Karpas-422 (cell line): ENCODE measurements around the gene ZDHHC14. TPM values are rescaled to one million over a fixed set of nuclear protein-coding genes. Genes with fewer than 3 reads are reported as not detected.

Source experiments
- DNase-seq: peaks from one replicate; pipeline ENCODE4 v3.0.0-alpha.2; 2015
- H2AFZ ChIP-seq: fragments of 200-600 bp; sonication (generic); 2 replicates; pipeline ENCODE4 v1.6.1; 2014; ENCODE audit warnings: antibody characterized with exemption, low read length, mixed read lengths
- H3K27ac ChIP-seq: fragments of 200-600 bp; sonication (generic); 2 replicates; pipeline ENCODE4 v1.5.1; 2014; ENCODE audit warnings: mild to moderate bottlenecking, low read length, moderate library complexity
- H3K27me3 ChIP-seq: fragments of 200-600 bp; sonication (generic); 2 replicates; pipeline ENCODE4 v1.6.1; 2014; ENCODE audit warnings: low read length, mixed read lengths
- H3K36me3 ChIP-seq: fragments of 200-600 bp; sonication (generic); 2 replicates; pipeline ENCODE4 v1.6.1; 2014; ENCODE audit warnings: low read length, mixed read lengths; ENCODE audit not compliant: insufficient read depth
- H3K4me1 ChIP-seq: fragments of 200-600 bp; sonication (generic); 2 replicates; pipeline ENCODE4 v1.6.1; 2014; ENCODE audit warnings: mild to moderate bottlenecking, low read length, mixed read lengths
- H3K4me2 ChIP-seq: fragments of 200-600 bp; sonication (generic); 2 replicates; pipeline ENCODE4 v1.6.1; 2014; ENCODE audit warnings: low read length, low read depth, mild to moderate bottlenecking; ENCODE audit not compliant: poor library complexity, severe bottlenecking
- H3K4me3 ChIP-seq: fragments of 200-600 bp; sonication (generic); 2 replicates; pipeline ENCODE4 v1.5.1; 2014; ENCODE audit warnings: mild to moderate bottlenecking, antibody characterized with exemption, low read length, mixed read lengths
- H3K79me2 ChIP-seq: fragments of 200-600 bp; sonication (generic); 2 replicates; pipeline ENCODE4 v1.6.1; 2014; ENCODE audit warnings: mild to moderate bottlenecking, low read length, mixed read lengths
- H3K9ac ChIP-seq: fragments of 200-600 bp; sonication (generic); 2 replicates; pipeline ENCODE4 v1.6.0; 2014; ENCODE audit warnings: low read length
- H3K9me2 ChIP-seq: fragments of 200-600 bp; sonication (generic), shearing (Covaris generic); replicated peaks from 2 replicates; pipeline ENCODE4 v1.6.0; 2014; ENCODE audit warnings: mild to moderate bottlenecking, low read length, moderate library complexity; ENCODE audit not compliant: insufficient read depth
- H3K9me3 ChIP-seq: fragments of 300-700, 200-600 bp; sonication (generic); 2 replicates; pipeline ENCODE4 v1.6.1; 2014; ENCODE audit warnings: low read length, mixed read lengths
- H4K20me1 ChIP-seq: fragments of 200-600 bp; sonication (generic); 2 replicates; pipeline ENCODE4 v1.6.1; 2014; ENCODE audit warnings: mild to moderate bottlenecking, antibody characterized with exemption, low read length, low read depth; ENCODE audit not compliant: insufficient read depth
- total RNA-seq: library from RNA; depleted of rRNA; stranded (reverse); fragments of >200 nt; shearing (Covaris generic); gene quantifications from 2 replicates; pipeline ENCODE4 v1.2.3, GENCODE V29; 2014; ENCODE audit warnings: low replicate concordance

ZDHHC14 gene
- total RNA-seq, 1 experiment from 2014 or later = 1.1 TPM

DNA sequence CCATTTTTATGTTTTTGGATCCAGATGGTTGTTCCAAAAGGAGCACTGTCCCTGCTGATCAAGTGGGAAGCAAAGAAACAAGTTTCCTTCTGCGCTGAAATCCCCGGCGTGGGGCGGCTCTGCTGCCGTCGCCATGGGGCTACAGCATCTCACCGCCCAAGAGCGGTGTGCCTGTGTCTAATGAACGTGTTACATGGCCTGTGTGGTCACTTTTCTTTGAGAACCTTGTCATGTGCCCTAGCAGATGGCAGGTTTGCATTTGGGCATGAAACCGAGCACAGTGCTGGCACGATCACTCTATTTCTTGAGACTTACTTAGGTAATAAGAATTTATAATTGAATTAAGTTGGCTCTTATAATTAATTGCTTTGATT, 51.9 kb downstream of the ZDHHC14 start:
- H4K20me1 ChIP-seq = no peaks in the 10 kb centered on the region
- H3K4me1 ChIP-seq = no peaks in the 10 kb centered on the region
- no peak overlapping the region for H3K9ac ChIP-seq
- DNase-seq = no peak
- no peak overlapping the region for H3K27ac ChIP-seq
- no peaks in the 10 kb centered on the region for H3K27me3 ChIP-seq
- no peaks in the 10 kb centered on the region for H3K79me2 ChIP-seq
- H3K4me3 ChIP-seq = no peak overlapping the region
- H3K4me2 ChIP-seq = no peak overlapping the region
- no peak overlapping the region for H2AFZ ChIP-seq
- no peaks in the 10 kb centered on the region for H3K9me2 ChIP-seq
- H3K36me3 ChIP-seq = no peaks in the 10 kb centered on the region
- H3K9me3 ChIP-seq = no peaks in the 10 kb centered on the region

DNA sequence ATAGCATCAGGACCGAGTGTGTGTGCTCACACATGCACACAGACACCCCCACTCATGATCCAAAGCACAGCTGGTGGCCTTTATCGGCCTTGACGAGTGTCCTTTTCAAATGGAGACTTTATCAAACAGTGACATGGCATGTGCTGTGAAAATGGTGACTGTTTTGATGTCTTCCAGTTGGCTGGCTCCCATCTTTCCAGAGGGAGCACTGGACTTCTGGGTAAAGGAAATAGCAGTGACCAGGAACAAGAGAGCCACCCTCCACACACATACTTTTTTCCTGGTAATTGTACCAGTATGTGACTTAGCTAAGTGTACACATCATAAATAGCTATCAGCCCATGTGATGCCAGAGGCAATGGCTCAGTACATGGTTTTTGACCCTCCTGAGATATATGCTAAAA, 52.7 kb downstream of the ZDHHC14 start:
- Histone ChIP-seq H3K9me2 (no peaks in the 10 kb centered on the region), H3K9me3 (no peaks in the 10 kb centered on the region), H3K4me2 (no peak overlapping the region), H4K20me1 (no peaks in the 10 kb centered on the region), H3K9ac (no peak overlapping the region), H2AFZ (no peak overlapping the region), H3K4me1 (no peaks in the 10 kb centered on the region), H3K27ac (no peak overlapping the region), H3K79me2 (no peaks in the 10 kb centered on the region), H3K36me3 (no peaks in the 10 kb centered on the region), H3K27me3 (no peaks in the 10 kb centered on the region), H3K4me3 (no peak overlapping the region)
- DNase-seq = no peak

DNA sequence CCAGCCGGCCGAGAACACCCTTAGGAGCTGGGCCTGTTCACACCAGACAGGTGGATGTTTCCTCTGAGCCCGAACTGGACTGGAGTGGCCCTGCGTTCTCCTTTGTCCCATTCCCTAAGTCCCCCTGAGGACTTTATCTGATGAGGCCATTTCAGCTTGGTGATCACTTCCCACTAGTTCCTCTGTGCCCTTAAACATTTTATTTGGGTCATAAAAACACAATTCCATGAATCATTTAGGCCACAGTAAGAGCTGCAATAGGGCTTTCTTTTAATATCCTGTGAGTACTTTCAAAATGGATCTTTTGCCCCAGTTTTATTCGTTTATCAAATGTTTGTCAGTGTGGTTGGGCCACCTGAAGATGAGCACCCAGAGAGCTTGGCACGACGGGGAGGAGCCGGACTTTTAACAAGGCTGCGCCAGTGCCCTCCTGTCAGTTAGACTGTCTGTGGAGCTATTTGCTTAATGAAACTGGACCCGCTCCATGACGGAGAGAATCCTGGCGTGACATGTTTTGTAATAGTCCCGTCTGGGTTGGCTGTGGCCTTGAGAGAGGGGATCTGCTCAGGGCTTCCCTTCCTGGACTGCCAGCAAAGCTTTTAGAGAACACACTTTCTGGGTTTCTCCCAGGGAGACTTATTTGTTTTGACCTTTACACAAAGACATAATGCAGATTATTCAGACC, 53.5 kb downstream of the ZDHHC14 start:
- Histone ChIP-seq H4K20me1 (no peaks in the 10 kb centered on the region), H3K27ac (no peak overlapping the region), H3K9me3 (no peaks in the 10 kb centered on the region), H3K9ac (no peak overlapping the region), H2AFZ (no peak overlapping the region), H3K27me3 (no peaks in the 10 kb centered on the region), H3K4me1 (no peaks in the 10 kb centered on the region), H3K36me3 (no peaks in the 10 kb centered on the region), H3K4me3 (no peak overlapping the region), H3K9me2 (no peaks in the 10 kb centered on the region), H3K4me2 (no peak overlapping the region), H3K79me2 (no peaks in the 10 kb centered on the region)
- no peak for DNase-seq

DNA sequence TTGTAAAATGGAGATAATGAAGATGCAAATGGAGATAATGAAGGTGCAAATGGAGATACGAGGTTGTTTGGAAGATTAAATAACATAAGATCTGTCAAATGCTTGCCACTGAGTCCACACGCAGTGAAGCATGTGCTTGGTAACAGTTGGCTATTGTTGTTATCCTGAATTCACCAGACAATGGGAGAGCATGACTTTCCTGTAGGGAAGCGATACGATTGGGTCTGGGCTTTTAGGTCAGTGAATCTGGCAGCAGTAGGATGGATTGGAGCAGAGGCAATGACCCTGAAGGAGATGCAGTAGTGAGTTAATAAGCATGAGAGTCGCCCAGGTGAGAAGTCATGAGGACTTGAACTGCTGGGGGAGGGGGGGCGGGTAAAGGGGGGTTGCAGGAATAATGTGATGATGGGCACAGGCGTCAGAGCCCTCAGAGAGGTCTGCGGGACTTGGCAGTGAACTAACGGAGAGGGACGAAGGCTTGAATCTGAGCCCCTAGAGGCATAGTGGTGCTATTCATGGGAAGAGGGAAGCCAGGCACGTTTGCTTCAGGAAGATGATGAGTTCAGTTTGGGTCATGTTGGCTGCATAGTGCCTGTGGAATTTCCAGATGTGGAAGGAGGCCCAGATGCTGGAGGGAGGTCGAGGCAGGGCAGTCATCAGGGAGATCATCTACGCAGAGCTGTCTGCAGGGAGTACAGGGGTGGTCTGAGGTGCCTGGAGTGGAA, 55.4 kb downstream of the ZDHHC14 start:
- Histone ChIP-seq H4K20me1 (no peaks in the 10 kb centered on the region), H3K36me3 (no peaks in the 10 kb centered on the region), H3K4me1 (no peaks in the 10 kb centered on the region), H3K9me3 (no peaks in the 10 kb centered on the region), H3K4me2 (no peak overlapping the region), H3K4me3 (no peak overlapping the region), H3K9ac (no peak overlapping the region), H3K9me2 (no peaks in the 10 kb centered on the region), H3K27me3 (no peaks in the 10 kb centered on the region), H3K27ac (no peak overlapping the region), H3K79me2 (no peaks in the 10 kb centered on the region), H2AFZ (no peak overlapping the region)
- no peak for DNase-seq

DNA sequence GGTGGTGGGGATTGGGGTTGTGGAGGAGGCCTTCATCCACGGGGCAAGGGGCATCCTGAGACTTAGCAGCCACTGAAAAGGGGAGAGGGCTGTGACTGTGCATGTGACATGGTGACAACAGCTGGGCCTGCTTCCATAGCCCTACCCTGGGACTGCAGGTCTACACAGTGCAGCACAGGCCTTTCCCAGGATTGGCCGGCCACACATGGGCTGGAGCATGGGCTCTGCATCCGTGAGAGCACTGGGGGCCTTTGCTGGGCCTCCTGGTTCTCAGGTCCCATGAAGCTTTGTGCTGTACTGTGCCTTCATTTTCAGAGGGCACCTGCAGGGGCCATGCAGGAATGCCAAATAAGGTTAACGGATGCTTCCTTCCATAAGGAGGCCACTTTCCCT, 56.0 kb downstream of the ZDHHC14 start:
- H3K9ac ChIP-seq = no peak overlapping the region

DNA sequence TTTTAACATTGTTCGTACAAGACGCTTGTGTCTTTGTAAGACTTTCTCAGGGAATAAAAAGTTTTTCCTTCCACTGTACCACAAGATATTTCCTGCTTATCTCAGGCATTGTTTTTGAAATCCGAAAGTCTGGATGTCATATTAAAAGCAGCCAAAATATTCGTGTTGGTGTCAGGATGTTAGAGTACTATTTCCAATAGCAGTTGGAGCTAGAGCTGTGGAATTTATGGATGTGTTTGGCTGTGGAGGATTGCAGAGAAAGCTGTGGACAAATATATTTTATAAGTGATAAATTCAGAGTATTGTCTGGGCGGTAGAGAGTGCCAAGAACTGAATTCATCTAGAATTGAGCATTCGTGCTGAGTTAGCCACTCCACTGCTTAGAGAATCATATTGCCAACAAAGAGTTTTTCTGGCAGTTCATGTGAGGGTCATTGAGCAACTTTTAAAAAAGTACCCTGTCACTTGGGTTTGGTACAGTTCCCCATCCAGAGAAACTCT, 57.7 kb downstream of the ZDHHC14 start:
- DNase-seq = no peak
- Histone ChIP-seq H3K4me2 (no peak overlapping the region), H2AFZ (no peak overlapping the region), H3K9ac (no peak overlapping the region), H3K4me1 (no peaks in the 10 kb centered on the region), H3K79me2 (no peaks in the 10 kb centered on the region), H3K27me3 (no peaks in the 10 kb centered on the region), H3K36me3 (no peaks in the 10 kb centered on the region), H3K9me2 (no peaks in the 10 kb centered on the region), H3K4me3 (no peak overlapping the region), H4K20me1 (no peaks in the 10 kb centered on the region), H3K9me3 (no peaks in the 10 kb centered on the region), H3K27ac (no peak overlapping the region)

More for the DNA sequence above, 56.0 kb downstream of the ZDHHC14 start:
- Histone ChIP-seq H3K9me2 (no peaks in the 10 kb centered on the region), H3K4me3 (no peak overlapping the region), H3K36me3 (no peaks in the 10 kb centered on the region), H3K4me1 (no peaks in the 10 kb centered on the region), H4K20me1 (no peaks in the 10 kb centered on the region), H3K4me2 (no peak overlapping the region), H3K27me3 (no peaks in the 10 kb centered on the region), H2AFZ (no peak overlapping the region), H3K9me3 (no peaks in the 10 kb centered on the region), H3K27ac (no peak overlapping the region), H3K79me2 (no peaks in the 10 kb centered on the region)
- DNase-seq = no peak

DNA sequence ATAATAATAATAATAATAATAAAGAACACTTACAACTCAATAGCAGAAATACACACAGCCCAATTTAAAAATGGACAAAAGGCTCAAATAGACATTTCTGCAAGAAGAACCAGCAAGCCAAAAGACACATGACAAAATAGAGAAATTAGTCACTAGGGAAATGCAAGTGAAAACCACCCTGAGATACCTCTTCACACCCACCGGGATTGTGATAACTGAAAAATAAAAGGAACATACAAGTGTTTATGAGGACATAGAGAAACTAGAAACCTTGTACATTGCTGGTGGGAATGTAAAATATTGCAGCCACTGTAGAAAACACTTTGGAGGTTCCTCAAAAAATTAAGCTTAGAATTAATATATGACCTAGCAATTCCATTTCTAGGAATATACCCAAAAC, 59.2 kb downstream of the ZDHHC14 start:
- Histone ChIP-seq H3K9ac (no peak overlapping the region), H3K4me2 (no peak overlapping the region)
- no peak for DNase-seq

DNA sequence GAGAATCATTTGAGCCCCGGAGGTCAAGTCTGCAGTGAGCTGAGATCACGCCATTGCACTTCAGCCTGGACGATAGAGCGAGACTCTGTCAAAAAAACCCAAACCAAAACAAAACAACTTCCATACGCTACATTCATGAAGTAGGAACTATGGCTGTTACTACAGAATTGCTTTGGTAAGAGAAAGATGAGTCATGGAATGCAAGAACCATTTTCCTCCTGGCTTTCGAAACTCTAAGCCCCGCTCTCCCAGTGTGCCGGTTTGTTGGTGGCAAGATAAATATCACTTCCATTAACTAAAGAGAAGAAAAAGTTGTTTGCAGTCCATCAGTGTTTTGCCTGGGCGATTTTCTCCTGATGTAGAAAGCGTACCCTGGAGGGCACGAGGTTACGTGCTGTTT, 61.3 kb downstream of the ZDHHC14 start:
- no peaks in the 10 kb centered on the region for H3K4me1 ChIP-seq
- H3K9me2 ChIP-seq = no peaks in the 10 kb centered on the region
- no peaks in the 10 kb centered on the region for H4K20me1 ChIP-seq
- no peak overlapping the region for H3K27ac ChIP-seq
- H3K4me2 ChIP-seq = no peak overlapping the region
- no peak for DNase-seq
- H2AFZ ChIP-seq = no peak overlapping the region
- H3K9ac ChIP-seq = no peak overlapping the region
- no peak overlapping the region for H3K4me3 ChIP-seq
- H3K9me3 ChIP-seq = no peaks in the 10 kb centered on the region
- no peaks in the 10 kb centered on the region for H3K27me3 ChIP-seq
- no peaks in the 10 kb centered on the region for H3K79me2 ChIP-seq
- H3K36me3 ChIP-seq = no peaks in the 10 kb centered on the region

More for the DNA sequence above, 59.2 kb downstream of the ZDHHC14 start:
- Histone ChIP-seq H3K27me3 (no peaks in the 10 kb centered on the region), H3K4me1 (no peaks in the 10 kb centered on the region), H3K4me3 (no peak overlapping the region), H3K27ac (no peak overlapping the region), H3K36me3 (no peaks in the 10 kb centered on the region), H4K20me1 (no peaks in the 10 kb centered on the region), H3K9me3 (no peaks in the 10 kb centered on the region), H2AFZ (no peak overlapping the region), H3K79me2 (no peaks in the 10 kb centered on the region), H3K9me2 (no peaks in the 10 kb centered on the region)
